Measurements from ENCODE around the gene CYP19A1. TPM values are rescaled to one million over a fixed set of nuclear protein-coding genes. Genes with fewer than 3 reads are reported as not detected.

The CYP19A1 gene
- polyA plus RNA-seq, 1 experiment, result 0.06 TPM

DNA sequence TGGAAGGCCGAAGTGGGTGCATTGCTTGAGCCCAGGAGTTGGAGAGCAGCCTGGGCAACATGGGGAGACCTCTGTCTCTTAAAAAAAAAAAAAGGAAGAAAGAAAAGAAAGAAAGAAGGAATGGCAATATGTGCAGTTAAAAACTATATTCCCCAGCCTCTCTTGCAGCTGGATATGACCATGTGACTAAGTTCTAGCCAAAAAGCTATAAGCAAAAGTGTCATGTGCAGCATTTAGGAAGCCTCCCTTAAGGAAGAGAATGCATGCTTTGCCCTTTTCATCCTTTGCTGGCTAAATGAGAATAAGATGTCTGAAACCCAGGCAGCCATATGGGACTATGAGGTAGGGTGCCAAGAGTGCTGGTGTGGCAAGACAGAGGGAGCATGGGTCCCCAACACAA lies 21.8 kb downstream of the CYP19A1 start:
- H3K4me3 ChIP-seq (ENCODE audit: low read depth, low read length), result no peak overlapping the region
- CTCF ChIA-PET, result no interaction called here
- TF ChIP-seq, protein P1, sequence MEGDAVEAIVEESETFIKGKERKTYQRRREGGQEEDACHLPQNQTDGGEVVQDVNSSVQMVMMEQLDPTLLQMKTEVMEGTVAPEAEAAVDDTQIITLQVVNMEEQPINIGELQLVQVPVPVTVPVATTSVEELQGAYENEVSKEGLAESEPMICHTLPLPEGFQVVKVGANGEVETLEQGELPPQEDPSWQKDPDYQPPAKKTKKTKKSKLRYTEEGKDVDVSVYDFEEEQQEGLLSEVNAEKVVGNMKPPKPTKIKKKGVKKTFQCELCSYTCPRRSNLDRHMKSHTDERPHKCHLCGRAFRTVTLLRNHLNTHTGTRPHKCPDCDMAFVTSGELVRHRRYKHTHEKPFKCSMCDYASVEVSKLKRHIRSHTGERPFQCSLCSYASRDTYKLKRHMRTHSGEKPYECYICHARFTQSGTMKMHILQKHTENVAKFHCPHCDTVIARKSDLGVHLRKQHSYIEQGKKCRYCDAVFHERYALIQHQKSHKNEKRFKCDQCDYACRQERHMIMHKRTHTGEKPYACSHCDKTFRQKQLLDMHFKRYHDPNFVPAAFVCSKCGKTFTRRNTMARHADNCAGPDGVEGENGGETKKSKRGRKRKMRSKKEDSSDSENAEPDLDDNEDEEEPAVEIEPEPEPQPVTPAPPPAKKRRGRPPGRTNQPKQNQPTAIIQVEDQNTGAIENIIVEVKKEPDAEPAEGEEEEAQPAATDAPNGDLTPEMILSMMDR (IDR thresholded peaks at IDR 0.05; ENCODE audit: insufficient read depth, low read depth, low read length), result no peak
- no peaks in the 10 kb centered on the region for H3K36me3 ChIP-seq (ENCODE audit: control insufficient read depth, insufficient read depth, low read length)
- H3K27me3 ChIP-seq (ENCODE audit: control insufficient read depth, insufficient read depth, low read length), result peaks cover 4% of the 10 kb centered on the region; the same call in 1 of the 2 replicates
- DNase-seq (ENCODE audit: low read depth), result no peak
- POLR2A ChIA-PET, result no interaction called here

DNA sequence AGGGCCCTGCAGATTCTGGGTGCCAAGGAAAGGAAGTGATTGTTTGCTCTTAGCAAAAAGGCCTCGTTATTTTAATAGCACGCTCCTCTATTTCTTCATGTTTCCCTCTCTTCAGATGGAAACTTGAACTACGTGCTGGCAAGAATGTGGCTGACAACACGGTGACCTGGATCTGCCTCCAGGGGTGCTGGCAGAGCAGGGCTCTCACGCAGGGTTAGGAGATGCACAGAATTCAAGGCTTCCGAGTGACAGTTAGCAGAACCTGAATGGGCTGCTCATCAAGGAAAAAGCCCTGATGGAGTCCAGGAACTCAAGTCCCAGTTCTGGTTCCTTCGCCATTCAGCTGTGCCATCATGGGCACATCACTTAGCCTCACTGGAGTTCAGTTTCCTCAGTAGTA lies 22.7 kb downstream of the CYP19A1 start:
- H3K27me3 ChIP-seq (ENCODE audit: control insufficient read depth, insufficient read depth, low read length), result peaks cover 4% of the 10 kb centered on the region; the same call in 1 of the 2 replicates
- TF ChIP-seq, protein P1 (IDR thresholded peaks at IDR 0.05; ENCODE audit: insufficient read depth, low read depth, low read length), result no peak
- ChIA-PET CTCF (no interaction called here), POLR2A (no interaction called here)
- H3K36me3 ChIP-seq (ENCODE audit: control insufficient read depth, insufficient read depth, low read length), result no peaks in the 10 kb centered on the region
- no peak overlapping the region for H3K4me3 ChIP-seq (ENCODE audit: low read depth, low read length)
- no peak for DNase-seq (ENCODE audit: low read depth)

DNA sequence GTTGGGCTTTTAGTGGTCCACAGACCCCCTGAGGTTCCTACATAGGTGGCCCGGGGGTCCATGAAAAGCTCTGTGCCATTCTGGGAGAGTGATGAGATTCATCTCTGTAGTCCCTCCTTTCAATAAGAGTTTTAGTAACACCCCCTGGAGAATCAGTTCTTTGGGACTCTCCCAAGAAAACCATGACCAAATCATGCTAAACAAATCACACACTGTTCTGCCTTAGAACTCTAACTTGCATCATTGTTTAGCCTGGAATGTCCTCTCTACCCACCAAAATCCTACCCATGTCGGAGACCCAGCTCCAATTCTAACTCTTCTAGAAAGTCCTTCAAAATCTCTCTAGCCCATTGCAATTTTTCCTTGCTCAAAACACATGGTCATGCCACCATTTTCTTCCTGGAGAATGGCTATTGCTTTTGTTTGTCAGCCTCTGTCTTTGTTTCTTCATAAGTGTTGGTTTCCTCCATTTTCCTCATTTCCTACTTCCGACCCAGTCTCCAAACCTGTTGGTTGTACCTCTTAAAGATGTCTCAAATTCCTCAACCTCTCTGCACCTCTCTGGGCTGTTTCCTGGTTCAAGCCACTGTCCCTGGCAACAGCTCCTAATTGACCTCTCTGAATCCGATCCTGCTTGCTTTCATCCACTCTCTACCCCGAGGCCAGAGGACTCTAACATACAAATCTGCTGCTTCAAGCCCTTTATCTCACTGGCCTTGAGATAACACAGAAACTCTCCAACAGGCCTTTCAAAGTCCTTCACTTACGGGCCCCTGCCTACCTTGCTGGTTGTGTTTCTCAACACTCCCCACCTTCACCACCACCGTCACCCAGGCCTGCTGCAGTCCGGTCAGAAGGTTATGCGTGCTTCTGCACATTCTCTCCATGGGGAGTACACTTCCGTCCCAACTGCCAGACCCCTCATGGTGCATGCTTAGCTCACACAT lies 23.7 kb downstream of the CYP19A1 start:
- ChIA-PET CTCF (no interaction called here), POLR2A (no interaction called here)
- H3K27me3 ChIP-seq (ENCODE audit: control insufficient read depth, insufficient read depth, low read length), result no peaks in the 10 kb centered on the region; the same call in 1 of the 2 replicates
- H3K36me3 ChIP-seq (ENCODE audit: control insufficient read depth, insufficient read depth, low read length), result no peaks in the 10 kb centered on the region
- no peak overlapping the region for H3K4me3 ChIP-seq (ENCODE audit: low read depth, low read length)
- TF ChIP-seq, protein P1 (IDR thresholded peaks at IDR 0.05; ENCODE audit: insufficient read depth, low read depth, low read length), result no peak
- DNase-seq (ENCODE audit: low read depth), result no peak

DNA sequence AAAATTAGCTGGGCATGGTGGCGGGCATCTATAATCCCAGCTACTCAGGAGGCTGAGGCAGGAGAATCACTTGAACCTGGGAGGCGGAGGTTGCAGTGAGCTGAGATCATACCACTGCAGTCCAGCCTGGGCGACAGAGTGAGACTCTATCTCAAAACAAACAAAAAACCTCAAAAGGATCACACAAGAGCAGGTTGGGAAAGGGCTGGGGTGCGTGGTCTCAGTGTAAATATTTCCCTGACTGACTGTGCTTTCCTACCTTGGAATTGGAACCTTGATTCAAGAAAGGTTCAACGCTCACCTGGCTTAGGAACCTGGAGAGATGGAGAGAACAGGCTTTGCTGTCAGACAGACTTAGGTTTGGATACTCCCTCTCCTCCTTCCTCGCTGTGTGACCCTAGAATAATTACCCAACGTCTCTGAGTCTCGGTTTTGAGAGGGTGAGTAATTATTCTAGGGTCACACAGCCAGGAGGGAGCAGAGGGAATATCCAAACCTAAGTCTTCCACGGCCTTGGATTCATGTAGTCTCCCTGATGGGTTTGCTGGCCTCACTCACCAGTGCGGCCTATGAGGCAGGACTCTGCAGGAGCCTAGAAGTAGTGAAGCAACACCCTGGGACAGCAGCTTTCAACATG lies 24.6 kb downstream of the CYP19A1 start:
- TF ChIP-seq, protein P1 (IDR thresholded peaks at IDR 0.05; ENCODE audit: insufficient read depth, low read depth, low read length), result no peak
- no peak overlapping the region for H3K4me3 ChIP-seq (ENCODE audit: low read depth, low read length)
- DNase-seq (ENCODE audit: low read depth), result no peak
- no peaks in the 10 kb centered on the region; the same call in 1 of the 2 replicates for H3K27me3 ChIP-seq (ENCODE audit: control insufficient read depth, insufficient read depth, low read length)
- no peaks in the 10 kb centered on the region for H3K36me3 ChIP-seq (ENCODE audit: control insufficient read depth, insufficient read depth, low read length)
- ChIA-PET POLR2A (no interaction called here), CTCF (no interaction called here)

DNA sequence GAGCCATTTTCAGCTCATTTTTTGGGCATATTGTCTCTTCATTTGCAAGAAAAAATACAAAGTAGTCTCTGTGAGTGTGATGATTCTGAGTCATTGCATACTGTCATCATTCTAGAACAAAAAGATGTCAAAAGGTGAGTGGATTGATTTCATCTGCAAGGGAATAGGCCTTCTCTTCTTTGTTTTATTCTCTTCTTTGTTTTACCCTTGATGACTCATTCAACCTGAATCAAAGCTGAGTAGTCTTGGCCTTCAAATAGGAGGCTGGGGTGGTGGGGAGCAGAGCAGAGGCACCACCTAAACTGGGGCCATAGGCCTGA lies 25.4 kb downstream of the CYP19A1 start:
- CTCF ChIA-PET, result interaction anchor here (1.1 to 1.7 kb wide), 3 partner anchors 29 to 69 kb away, joined by 3 to 5 read pairs (median 5); no protein-coding TSS in a partner anchor

More for the DNA sequence above, 25.4 kb downstream of the CYP19A1 start:
- H3K4me3 ChIP-seq (ENCODE audit: low read depth, low read length), result no peak overlapping the region
- POLR2A ChIA-PET, result no interaction called here
- no peaks in the 10 kb centered on the region for H3K36me3 ChIP-seq (ENCODE audit: control insufficient read depth, insufficient read depth, low read length)
- TF ChIP-seq, protein P1 (IDR thresholded peaks at IDR 0.05; ENCODE audit: insufficient read depth, low read depth, low read length), result no peak
- no peak for DNase-seq (ENCODE audit: low read depth)
- no peaks in the 10 kb centered on the region; the same call in 1 of the 2 replicates for H3K27me3 ChIP-seq (ENCODE audit: control insufficient read depth, insufficient read depth, low read length)
